H9 (cell line): Measurements from ENCODE around the gene ZFPM1. TPM values are rescaled to one million over a fixed set of nuclear protein-coding genes. Genes with fewer than 3 reads are reported as not detected.

Source experiments
- DNase-seq: peaks from one replicate; pipeline ENCODE4 v3.0.0-alpha.2; 2017
- H2AFZ ChIP-seq: one replicate; pipeline ENCODE4 v1.6.1; 2013; ENCODE audit warnings: mild to moderate bottlenecking, low read length, control low read depth, moderate library complexity
- H2AK5ac ChIP-seq: 2 replicates; pipeline ENCODE4 v1.6.1; 2013; ENCODE audit warnings: low read length, control low read depth, mixed read lengths; ENCODE audit not compliant: insufficient read length
- H2BK120ac ChIP-seq: one replicate; pipeline ENCODE4 v1.6.1; 2013; ENCODE audit warnings: low read depth, mild to moderate bottlenecking, low read length, control low read depth, inconsistent platforms; ENCODE audit not compliant: poor library complexity, severe bottlenecking
- H2BK12ac ChIP-seq: 2 replicates; pipeline ENCODE4 v1.6.1; 2013; ENCODE audit warnings: low read length, control low read depth, mixed read lengths, low read depth; ENCODE audit not compliant: insufficient read length
- H2BK15ac ChIP-seq: 2 replicates; pipeline ENCODE4 v1.6.1; 2013; ENCODE audit warnings: low read depth, low read length, control low read depth
- H2BK20ac ChIP-seq: one replicate; pipeline ENCODE4 v1.6.1; 2013; ENCODE audit warnings: low read depth, mild to moderate bottlenecking, low read length, control low read depth, inconsistent platforms; ENCODE audit not compliant: poor library complexity, severe bottlenecking
- H2BK5ac ChIP-seq: 2 replicates; pipeline ENCODE4 v1.6.1; 2013; ENCODE audit warnings: low read length, control low read depth, mixed read lengths; ENCODE audit not compliant: insufficient read length
- H3K14ac ChIP-seq: 2 replicates; pipeline ENCODE4 v1.6.1; 2013; ENCODE audit warnings: low read length, control low read depth; ENCODE audit not compliant: insufficient read depth
- H3K18ac ChIP-seq: 2 replicates; pipeline ENCODE4 v1.6.1; 2013; ENCODE audit warnings: low read depth, mild to moderate bottlenecking, mixed read lengths, low read length, control low read depth; ENCODE audit not compliant: insufficient read length
- H3K23ac ChIP-seq: 2 replicates; pipeline ENCODE4 v1.6.1; 2013; ENCODE audit warnings: low read length, control low read depth, mixed read lengths, low read depth; ENCODE audit not compliant: insufficient read length
- H3K23me2 ChIP-seq: 2 replicates; pipeline ENCODE4 v1.6.1; 2013; ENCODE audit warnings: low read depth, mild to moderate bottlenecking, mixed read lengths, low read length, control low read depth; ENCODE audit not compliant: insufficient read length, poor library complexity, severe bottlenecking
- H3K27ac ChIP-seq: 2 replicates; pipeline ENCODE4 v1.5.1; 2013; ENCODE audit warnings: low read length, control low read depth, mixed read lengths, low read depth; ENCODE audit not compliant: insufficient read length
- H3K27me3 ChIP-seq: 2 replicates; pipeline ENCODE4 v1.6.1; 2013; ENCODE audit warnings: low read length, control low read depth, inconsistent platforms; ENCODE audit not compliant: insufficient read depth
- H3K4ac ChIP-seq: 2 replicates; pipeline ENCODE4 v1.6.1; 2013; ENCODE audit warnings: low read depth, mild to moderate bottlenecking, control low read depth, inconsistent platforms, low read length, moderate library complexity
- H3K4me1 ChIP-seq: 2 replicates; pipeline ENCODE4 v1.6.1; 2013; ENCODE audit warnings: low read length, control low read depth, inconsistent platforms; ENCODE audit not compliant: insufficient read depth
- H3K4me2 ChIP-seq: 2 replicates; pipeline ENCODE4 v1.6.1; 2013; ENCODE audit warnings: low read length, control low read depth, mixed read lengths; ENCODE audit not compliant: insufficient read length, insufficient read depth
- H3K56ac ChIP-seq: 2 replicates; pipeline ENCODE4 v1.6.1; 2013; ENCODE audit warnings: low read depth, mild to moderate bottlenecking, mixed read lengths, low read length, control low read depth; ENCODE audit not compliant: insufficient read length
- H3K79me1 ChIP-seq: 2 replicates; pipeline ENCODE4 v1.6.1; 2013; ENCODE audit warnings: low read depth, mild to moderate bottlenecking, moderate library complexity, low read length, control low read depth, inconsistent platforms; ENCODE audit not compliant: insufficient read depth, poor library complexity, severe bottlenecking
- H3K79me2 ChIP-seq: 2 replicates; pipeline ENCODE4 v1.6.1; 2013; ENCODE audit warnings: low read length, control low read depth, inconsistent platforms; ENCODE audit not compliant: insufficient read depth
- H3K9ac ChIP-seq: 2 replicates; pipeline ENCODE4 v1.6.1; 2013; ENCODE audit warnings: low read length, control low read depth, mixed read lengths; ENCODE audit not compliant: insufficient read length; ENCODE audit errors: extremely low read depth
- H3K9me3 ChIP-seq: one replicate; pipeline ENCODE4 v1.6.1; 2013; ENCODE audit warnings: low read depth, low read length, inconsistent platforms; ENCODE audit not compliant: control insufficient read depth
- H3T11ph ChIP-seq: one replicate; pipeline ENCODE4 v1.6.1; 2013; ENCODE audit warnings: mild to moderate bottlenecking, low read length, control low read depth, inconsistent platforms
- H4K20me1 ChIP-seq: one replicate; pipeline ENCODE4 v1.6.1; 2013; ENCODE audit not compliant: control insufficient read depth, insufficient read length, insufficient read depth
- H4K5ac ChIP-seq: 2 replicates; pipeline ENCODE4 v1.6.1; 2013; ENCODE audit warnings: low read depth, mild to moderate bottlenecking, mixed read lengths, low read length, control low read depth; ENCODE audit not compliant: insufficient read length
- H4K8ac ChIP-seq: replicated peaks from 2 replicates; pipeline ENCODE4 v1.6.1; 2013; ENCODE audit warnings: low read length, control low read depth, mixed read lengths, low read depth; ENCODE audit not compliant: insufficient read length
- H4K91ac ChIP-seq: 2 replicates; pipeline ENCODE4 v1.6.1; 2013; ENCODE audit warnings: low read depth, mild to moderate bottlenecking, moderate library complexity, mixed read lengths, low read length, control low read depth; ENCODE audit not compliant: insufficient read length
- H3K27ac Mint-ChIP-seq, 3 experiments: 2 replicates in 2 of 3; 3 replicates in 1 of 3; pipeline ENCODE4 v1.8.0; 2020 to 2021; ENCODE audit warnings: mixed read lengths in 3 of 3, mild to moderate bottlenecking in 1 of 3, moderate library complexity in 1 of 3
- H3K27me3 Mint-ChIP-seq: 2 replicates; pipeline ENCODE4 v1.8.0; 2021; ENCODE audit warnings: low read depth, mild to moderate bottlenecking, moderate library complexity, mixed read lengths
- H3K36me3 Mint-ChIP-seq, 3 experiments: 2 replicates in 2 of 3; 3 replicates in 1 of 3; pipeline ENCODE4 v1.8.0; 2020 to 2021; ENCODE audit warnings: low read depth in 3 of 3, mixed read lengths in 3 of 3; ENCODE audit not compliant: insufficient read depth in 1 of 3
- H3K4me1 Mint-ChIP-seq, 2 experiments: 2 replicates each; pipeline ENCODE4 v1.8.0; 2020; ENCODE audit warnings: mixed read lengths in 2 of 2
- H3K4me3 Mint-ChIP-seq, 2 experiments: 2 replicates in 1 of 2; 3 replicates in 1 of 2; pipeline ENCODE4 v1.8.0; 2020 to 2021; ENCODE audit warnings: mild to moderate bottlenecking in 2 of 2, mixed read lengths in 2 of 2, moderate library complexity in 1 of 2
- H3K9me3 Mint-ChIP-seq, 2 experiments: 2 replicates in 1 of 2; 3 replicates in 1 of 2; pipeline ENCODE4 v1.8.0; 2020; ENCODE audit warnings: mild to moderate bottlenecking in 2 of 2, mixed read lengths in 2 of 2, moderate library complexity in 1 of 2
- CTCF ChIP-seq: fragments of 200-600 bp; sonication (generic); conservative IDR thresholded peaks from 3 replicates; pipeline ENCODE4 v1.8.0; 2021; ENCODE audit warnings: antibody characterized with exemption, mild to moderate bottlenecking
- WGBS: extraction: QIAGEN DNeasy Blood & Tissue Kit; methylation state at CpG from one replicate; pipeline ENCODE4 v1.1.7; 2013; ENCODE audit warnings: missing lambda C conversion rate, low lambda C conversion rate, mixed read lengths; ENCODE audit not compliant: insufficient read length; ENCODE audit errors: extremely low coverage; 5-methylcytosine and 5-hydroxymethylcytosine counted together
- total RNA-seq: library from RNA; stranded (reverse); gene quantifications from 2 replicates; pipeline ENCODE4 v1.2.1, GENCODE V29; 2021

ZFPM1 gene
- total RNA-seq, 1 experiment from 2014 or later = 3.6 TPM

DNA sequence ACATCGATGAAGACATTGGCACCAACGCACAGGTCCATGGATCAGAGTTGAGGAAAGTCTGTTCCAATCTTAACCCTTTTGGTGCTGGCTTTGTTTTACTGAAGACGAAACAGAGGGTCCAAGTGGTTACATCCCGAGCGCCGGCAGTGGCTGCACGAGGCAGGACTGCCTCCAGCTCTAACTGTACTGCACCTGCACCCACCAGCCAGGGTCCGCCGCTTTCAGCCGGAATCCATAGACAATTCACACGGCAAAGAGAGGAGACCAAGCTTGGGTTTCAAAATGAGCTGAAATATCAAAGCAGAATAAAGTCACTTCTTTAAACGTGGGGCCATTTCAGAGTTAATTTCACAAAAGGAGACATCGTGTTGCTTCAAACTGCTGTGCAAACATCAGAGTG is 95.9 kb downstream of the ZFPM1 start:
- Histone ChIP-seq H3K18ac (no peak overlapping the region), H3K79me1 (no peaks in the 10 kb centered on the region), H4K20me1 (no peaks in the 10 kb centered on the region), H3K4ac (no peak overlapping the region), H2BK12ac (no peak overlapping the region), H3K56ac (no peak overlapping the region), H4K8ac (no peak overlapping the region), H2BK120ac (no peak overlapping the region), H2AFZ (no peak overlapping the region), H4K91ac (no peak overlapping the region), H3K4me2 (no peak overlapping the region), H3K27ac (no peak overlapping the region), H2BK15ac (no peak overlapping the region), H2BK5ac (no peak overlapping the region), H3T11ph (no peak overlapping the region), H3K23ac (no peak overlapping the region), H3K79me2 (no peaks in the 10 kb centered on the region), H3K9me3 (no peaks in the 10 kb centered on the region), H2BK20ac (no peak overlapping the region), H3K14ac (no peak overlapping the region), H3K4me1 (no peaks in the 10 kb centered on the region), H3K23me2 (no peaks in the 10 kb centered on the region), H3K9ac (no peak overlapping the region), H4K5ac (no peak overlapping the region), H3K27me3 (no peaks in the 10 kb centered on the region; the same call in 1 of the 2 replicates), H2AK5ac (no peak overlapping the region)
- peaks cover 42% of the 10 kb centered on the region for H3K27me3 Mint-ChIP-seq
- H3K4me1 Mint-ChIP-seq = peaks cover 4 to 18% of the 10 kb centered on the region in 2 experiments; a peak in 3 of 4 replicates
- peak overlapping the region in 1 of 3 experiments; percentile 84; a peak in 1 of 7 replicates for H3K27ac Mint-ChIP-seq
- H3K36me3 Mint-ChIP-seq = no peaks in the 10 kb centered on the region
- DNase-seq = no peak
- TF ChIP-seq CTCF = no peak
- H3K9me3 Mint-ChIP-seq = peaks cover under 1 to 3% of the 10 kb centered on the region in 2 experiments; a peak in 3 of 5 replicates
- no CpG with 5 or more reads among the region's 13 CpGs for WGBS
- H3K4me3 Mint-ChIP-seq = no peak overlapping the region
